Vagina (tissue), 2 donors: ENCODE measurements around the gene MAP7. TPM values are rescaled to one million over a fixed set of nuclear protein-coding genes. Genes with fewer than 3 reads are reported as not detected.

ENCODE experiments used
- DNase-seq, 2 donors: peaks; one replicate each; pipeline ENCODE4 v3.0.0-alpha.2; 2017; ENCODE audit errors: extremely low spot score in 2 of 2
- H3K27ac ChIP-seq: fragments of 200-600 bp; sonication (generic); one replicate; pipeline ENCODE4 v1.5.1; 2019
- H3K27me3 ChIP-seq: fragments of 200-600 bp; sonication (generic); one replicate; pipeline ENCODE4 v1.5.1; 2019
- H3K36me3 ChIP-seq, 2 donors: fragments of 200-600 bp; sonication (generic); one replicate each; pipeline ENCODE4 v1.5.1; 2017 to 2019
- H3K4me1 ChIP-seq: fragments of 200-600 bp; sonication (generic); one replicate; pipeline ENCODE4 v1.5.1; 2019
- H3K4me3 ChIP-seq, 2 donors: fragments of 200-600 bp; sonication (generic); 1 replicate in 1 of 2; 2 replicates in 1 of 2; pipeline ENCODE4 v1.5.1; 2016 to 2019
- H3K9me3 ChIP-seq: fragments of 200-600 bp; sonication (generic); one replicate; pipeline ENCODE4 v1.5.1; 2019
- POLR2A ChIP-seq, 2 donors: fragments of 450-650 bp; IDR thresholded peaks; one replicate each; pipeline ENCODE4 v1.6.1; 2017; ENCODE audit warnings: antibody characterized with exemption in 2 of 2, mild to moderate bottlenecking in 2 of 2, moderate library complexity in 2 of 2
- POLR2AphosphoS5 ChIP-seq, 2 donors: sonication (generic); formaldehyde crosslinking; IDR thresholded peaks; one replicate each; pipeline ENCODE4 v1.9.0; 2017; ENCODE audit warnings: antibody characterized with exemption in 2 of 2, mild to moderate bottlenecking in 2 of 2, low read depth in 1 of 2; ENCODE audit not compliant: insufficient read depth in 1 of 2
- intact Hi-C: fragments of 100-400 bp; cut with DNase I; formaldehyde crosslinking; loops from one replicate; pipeline ENCODE4 v1.15.1; 2023
- total RNA-seq: library from RNA; depleted of rRNA; stranded (reverse); fragments of >200 nt; gene quantifications from one replicate; pipeline ENCODE4 v1.2.3, GENCODE V29; 2016
- TF ChIP-seq, protein P1 (sequence below), 3 experiments: fragments of 450-650 bp in 2 of 3; fragments of 200-600 bp in 1 of 3; sonication (generic) in 1 of 3; IDR thresholded peaks; one replicate each; pipeline ENCODE4 v1.5.1; 2017 to 2019; ENCODE audit warnings: antibody characterized with exemption in 3 of 3, mild to moderate bottlenecking in 2 of 3, moderate library complexity in 2 of 3

The MAP7 gene
- total RNA-seq, 1 donor from 2014 or later: 9.3 TPM

- Histone ChIP-seq H3K27me3 (no peaks in the 10 kb centered on the region), H3K4me3 (no peak overlapping the region), H3K36me3 (no peaks in the 10 kb centered on the region), H3K27ac (no peak overlapping the region), H3K4me1 (no peaks in the 10 kb centered on the region), H3K9me3 (no peaks in the 10 kb centered on the region)
- TF ChIP-seq, protein P1, sequence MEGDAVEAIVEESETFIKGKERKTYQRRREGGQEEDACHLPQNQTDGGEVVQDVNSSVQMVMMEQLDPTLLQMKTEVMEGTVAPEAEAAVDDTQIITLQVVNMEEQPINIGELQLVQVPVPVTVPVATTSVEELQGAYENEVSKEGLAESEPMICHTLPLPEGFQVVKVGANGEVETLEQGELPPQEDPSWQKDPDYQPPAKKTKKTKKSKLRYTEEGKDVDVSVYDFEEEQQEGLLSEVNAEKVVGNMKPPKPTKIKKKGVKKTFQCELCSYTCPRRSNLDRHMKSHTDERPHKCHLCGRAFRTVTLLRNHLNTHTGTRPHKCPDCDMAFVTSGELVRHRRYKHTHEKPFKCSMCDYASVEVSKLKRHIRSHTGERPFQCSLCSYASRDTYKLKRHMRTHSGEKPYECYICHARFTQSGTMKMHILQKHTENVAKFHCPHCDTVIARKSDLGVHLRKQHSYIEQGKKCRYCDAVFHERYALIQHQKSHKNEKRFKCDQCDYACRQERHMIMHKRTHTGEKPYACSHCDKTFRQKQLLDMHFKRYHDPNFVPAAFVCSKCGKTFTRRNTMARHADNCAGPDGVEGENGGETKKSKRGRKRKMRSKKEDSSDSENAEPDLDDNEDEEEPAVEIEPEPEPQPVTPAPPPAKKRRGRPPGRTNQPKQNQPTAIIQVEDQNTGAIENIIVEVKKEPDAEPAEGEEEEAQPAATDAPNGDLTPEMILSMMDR (IDR thresholded peaks at IDR 0.05): no peak
- no peak for TF ChIP-seq POLR2A (IDR thresholded peaks at IDR 0.05)
- TF ChIP-seq POLR2AphosphoS5 (IDR thresholded peaks at IDR 0.05; ENCODE audit: insufficient read depth in 1 of 2, low read depth in 1 of 2): no peak
- no peak for DNase-seq
- intact Hi-C loops: loop anchor here (5.0 kb wide), 1 partner anchor 427 kb away; no protein-coding TSS in a partner anchor
These were observed 85.3 kb downstream of the MAP7 start for GRCh38 chr6:136464874-136465273.

GRCh38 chr6:136464148-136464547, 86.1 kb downstream of the MAP7 start:
- Histone ChIP-seq H3K27me3 (no peaks in the 10 kb centered on the region), H3K36me3 (no peaks in the 10 kb centered on the region), H3K4me3 (no peak overlapping the region), H3K4me1 (no peaks in the 10 kb centered on the region), H3K9me3 (no peaks in the 10 kb centered on the region), H3K27ac (no peak overlapping the region)
- no peak for DNase-seq
- intact Hi-C loops: loop anchor here (5.0 kb wide), 1 partner anchor 428 kb away; no protein-coding TSS in a partner anchor
- TF ChIP-seq POLR2AphosphoS5 (IDR thresholded peaks at IDR 0.05; ENCODE audit: insufficient read depth in 1 of 2, low read depth in 1 of 2) (no peak), POLR2A (IDR thresholded peaks at IDR 0.05) (no peak)
- TF ChIP-seq, protein P1 (IDR thresholded peaks at IDR 0.05): no peak

- H3K27me3 ChIP-seq: no peaks in the 10 kb centered on the region
- H3K36me3 ChIP-seq: no peaks in the 10 kb centered on the region
- intact Hi-C loops: loop anchor here (5.0 kb wide), 1 partner anchor 429 kb away; no protein-coding TSS in a partner anchor
- no peak for TF ChIP-seq POLR2A (IDR thresholded peaks at IDR 0.05)
- TF ChIP-seq, protein P1 (IDR thresholded peaks at IDR 0.05): no peak
- TF ChIP-seq POLR2AphosphoS5 (IDR thresholded peaks at IDR 0.05; ENCODE audit: insufficient read depth in 1 of 2, low read depth in 1 of 2): no peak
- H3K4me3 ChIP-seq: no peak overlapping the region
- H3K9me3 ChIP-seq: no peaks in the 10 kb centered on the region
- no peak overlapping the region for H3K27ac ChIP-seq
- DNase-seq: no peak
- no peaks in the 10 kb centered on the region for H3K4me1 ChIP-seq
These were observed 86.5 kb downstream of the MAP7 start for GRCh38 chr6:136463743-136464142.

DNA sequence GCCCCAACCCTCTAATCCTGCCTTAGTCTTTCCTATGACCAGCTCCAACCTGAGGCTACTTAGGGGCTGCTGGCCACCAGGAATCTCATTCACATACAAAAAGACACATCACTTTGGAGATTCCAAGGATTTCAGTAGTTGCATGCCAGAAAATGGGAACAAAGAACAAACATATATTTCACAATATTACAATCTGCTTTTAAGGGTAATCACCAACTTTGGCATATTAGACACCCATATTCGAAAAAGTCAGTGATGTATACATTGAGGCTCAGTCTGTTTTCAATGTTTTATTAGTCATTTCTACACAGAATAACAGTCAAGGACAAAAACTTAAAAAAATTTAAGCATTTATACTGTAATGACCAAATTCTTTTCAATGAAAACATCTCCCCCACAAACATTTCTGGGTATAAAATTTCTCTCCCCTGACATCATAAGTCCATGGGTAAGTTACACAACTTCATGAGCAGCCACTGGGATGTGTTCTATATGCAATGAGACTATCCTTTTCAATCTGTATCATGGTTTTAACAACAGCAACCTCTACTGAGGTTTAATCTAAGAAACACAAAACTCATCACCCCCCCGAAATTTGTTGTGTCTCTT, 103.5 kb downstream of the MAP7 start:
- intact Hi-C loops: no loop called here

GRCh38 chr6:136446145-136446544, 104.1 kb downstream of the MAP7 start:
- Histone ChIP-seq H3K4me1 (no peaks in the 10 kb centered on the region), H3K36me3 (no peaks in the 10 kb centered on the region), H3K27ac (no peak overlapping the region), H3K9me3 (no peaks in the 10 kb centered on the region), H3K27me3 (no peaks in the 10 kb centered on the region), H3K4me3 (no peak overlapping the region)
- TF ChIP-seq POLR2A (IDR thresholded peaks at IDR 0.05) (no peak), POLR2AphosphoS5 (IDR thresholded peaks at IDR 0.05; ENCODE audit: insufficient read depth in 1 of 2, low read depth in 1 of 2) (no peak)
- TF ChIP-seq, protein P1 (IDR thresholded peaks at IDR 0.05): no peak
- intact Hi-C loops: no loop called here
- no peak for DNase-seq

More for the DNA sequence above, 103.5 kb downstream of the MAP7 start:
- H3K36me3 ChIP-seq: no peaks in the 10 kb centered on the region
- no peaks in the 10 kb centered on the region for H3K4me1 ChIP-seq
- H3K9me3 ChIP-seq: no peaks in the 10 kb centered on the region
- TF ChIP-seq, protein P1 (IDR thresholded peaks at IDR 0.05): no peak
- TF ChIP-seq POLR2AphosphoS5 (IDR thresholded peaks at IDR 0.05; ENCODE audit: insufficient read depth in 1 of 2, low read depth in 1 of 2) (no peak), POLR2A (IDR thresholded peaks at IDR 0.05) (no peak)
- no peaks in the 10 kb centered on the region for H3K27me3 ChIP-seq
- H3K4me3 ChIP-seq: no peak overlapping the region
- no peak for DNase-seq
- no peak overlapping the region for H3K27ac ChIP-seq
